Measurements from ENCODE around the gene PRKCE. TPM values are rescaled to one million over a fixed set of nuclear protein-coding genes. Genes with fewer than 3 reads are reported as not detected.

The PRKCE gene
- total RNA-seq, 1 experiment from 2014 or later: 4.4 TPM

- Mint-ChIP-seq H3K4me1 (ENCODE audit: low read depth, unreplicated experiment) (peaks cover 20% of the 10 kb centered on the region), H3K27me3 (ENCODE audit: insufficient read depth, unreplicated experiment) (no peaks in the 10 kb centered on the region), H3K9me3 (ENCODE audit: unreplicated experiment) (no peaks in the 10 kb centered on the region), H3K36me3 (ENCODE audit: insufficient read depth, unreplicated experiment) (no peaks in the 10 kb centered on the region), H3K27ac (ENCODE audit: unreplicated experiment) (no peak overlapping the region), H3K4me3 (ENCODE audit: unreplicated experiment) (no peak overlapping the region)
- no peak overlapping the region for H3K4me3 ChIP-seq (ENCODE audit: low read depth, low read length)
- BruUV-seq (replicated peaks): no TSS peak
- no peaks in the 10 kb centered on the region for H3K9me3 ChIP-seq
- intact Hi-C loops (cut with micrococcal nuclease; ENCODE audit: unreplicated experiment): loop anchor here (1.0 kb wide), 5 partner anchors 24 to 293 kb away; no protein-coding TSS in a partner anchor
- no peak for TF ChIP-seq CTCF (IDR thresholded peaks at IDR 0.05; ENCODE audit: insufficient read depth in 1 of 2, low read depth in 1 of 2, low read length in 1 of 2, severe bottlenecking in 1 of 2, unreplicated experiment in 1 of 2)
- no peaks in the 10 kb centered on the region for H3K36me3 ChIP-seq (ENCODE audit: control insufficient read depth, insufficient read depth, low read length)
- POLR2A ChIA-PET: interaction anchor here (0.6 kb wide), 1 partner anchor 326 kb away, joined by 7 read pairs; no protein-coding TSS in a partner anchor
- DNase-seq: no peak
- CTCF ChIA-PET: interaction anchor here (0.9 to 3.0 kb wide), 3 partner anchors 10 to 287 kb away, joined by 3 to 14 read pairs (median 6); no protein-coding TSS in a partner anchor
- H3K27me3 ChIP-seq (replicated peaks; ENCODE audit: control insufficient read depth, insufficient read depth, low read length): no peaks in the 10 kb centered on the region
- peaks cover 19% of the 10 kb centered on the region for H3K4me1 ChIP-seq
These were observed 285.1 kb downstream of the PRKCE start for GRCh38 chr2:45936623-45936979.

GRCh38 chr2:45937990-45938389, 286.5 kb downstream of the PRKCE start:
- intact Hi-C loops (cut with micrococcal nuclease; ENCODE audit: unreplicated experiment): loop anchor here (2.0 kb wide), 1 partner anchor 25 kb away; no protein-coding TSS in a partner anchor
- no peaks in the 10 kb centered on the region for H3K27me3 ChIP-seq (replicated peaks; ENCODE audit: control insufficient read depth, insufficient read depth, low read length)
- H3K27ac Mint-ChIP-seq (ENCODE audit: unreplicated experiment): peak overlapping the region; percentile 92
- no peaks in the 10 kb centered on the region for H3K27me3 Mint-ChIP-seq (ENCODE audit: insufficient read depth, unreplicated experiment)
- H3K4me1 Mint-ChIP-seq (ENCODE audit: low read depth, unreplicated experiment): peaks cover 20% of the 10 kb centered on the region
- BruUV-seq (replicated peaks): no TSS peak
- no peak for DNase-seq
- no peaks in the 10 kb centered on the region for H3K36me3 Mint-ChIP-seq (ENCODE audit: insufficient read depth, unreplicated experiment)
- H3K4me3 ChIP-seq (ENCODE audit: low read depth, low read length): no peak overlapping the region
- CTCF ChIA-PET: interaction anchor here (0.7 to 1.4 kb wide), 2 partner anchors 159 to 288 kb away, joined by 3 to 4 read pairs; no protein-coding TSS in a partner anchor
- no peak overlapping the region for H3K4me3 Mint-ChIP-seq (ENCODE audit: unreplicated experiment)
- H3K9me3 Mint-ChIP-seq (ENCODE audit: unreplicated experiment): no peaks in the 10 kb centered on the region
- POLR2A ChIA-PET: no interaction called here
- H3K9me3 ChIP-seq: no peaks in the 10 kb centered on the region
- H3K36me3 ChIP-seq (ENCODE audit: control insufficient read depth, insufficient read depth, low read length): no peaks in the 10 kb centered on the region
- no peak for TF ChIP-seq CTCF (IDR thresholded peaks at IDR 0.05; ENCODE audit: insufficient read depth in 1 of 2, low read depth in 1 of 2, low read length in 1 of 2, severe bottlenecking in 1 of 2, unreplicated experiment in 1 of 2)
- H3K4me1 ChIP-seq: peaks cover 19% of the 10 kb centered on the region

- peak; percentile 81 to 87 for DNase-seq
- Mint-ChIP-seq H3K36me3 (ENCODE audit: insufficient read depth, unreplicated experiment) (no peaks in the 10 kb centered on the region), H3K27me3 (ENCODE audit: insufficient read depth, unreplicated experiment) (no peaks in the 10 kb centered on the region), H3K9me3 (ENCODE audit: unreplicated experiment) (no peaks in the 10 kb centered on the region), H3K27ac (ENCODE audit: unreplicated experiment) (peak overlapping the region; percentile 92), H3K4me1 (ENCODE audit: low read depth, unreplicated experiment) (peaks cover 24% of the 10 kb centered on the region), H3K4me3 (ENCODE audit: unreplicated experiment) (peak overlapping the region; percentile 68)
- Histone ChIP-seq H3K36me3 (ENCODE audit: control insufficient read depth, insufficient read depth, low read length) (no peaks in the 10 kb centered on the region), H3K4me1 (peaks cover 19% of the 10 kb centered on the region), H3K4me3 (ENCODE audit: low read depth, low read length) (no peak overlapping the region), H3K27me3 (replicated peaks; ENCODE audit: control insufficient read depth, insufficient read depth, low read length) (no peaks in the 10 kb centered on the region), H3K9me3 (no peaks in the 10 kb centered on the region)
- no TSS peak for BruUV-seq (replicated peaks)
- CTCF ChIA-PET: interaction anchor here (0.7 to 1.4 kb wide), 2 partner anchors 160 to 289 kb away, joined by 3 to 4 read pairs; no protein-coding TSS in a partner anchor
- intact Hi-C loops (cut with micrococcal nuclease; ENCODE audit: unreplicated experiment): loop anchor here (2.0 kb wide), 1 partner anchor 24 kb away; no protein-coding TSS in a partner anchor
- no peak for TF ChIP-seq CTCF (IDR thresholded peaks at IDR 0.05; ENCODE audit: insufficient read depth in 1 of 2, low read depth in 1 of 2, low read length in 1 of 2, severe bottlenecking in 1 of 2, unreplicated experiment in 1 of 2)
- POLR2A ChIA-PET: no interaction called here
These were observed 287.4 kb downstream of the PRKCE start for GRCh38 chr2:45938649-45939511.

Data from Caco-2 (cell line).